WI38 (cell line): ENCODE results near the gene AKNA.

ENCODE experiments used
- H3K4me3 ChIP-seq: 2 replicates; pipeline ENCODE4 v1.5.1; 2011; ENCODE audit warnings: low read depth, mild to moderate bottlenecking, control low read depth, low read length
- TF ChIP-seq, protein P1 (sequence below): IDR thresholded peaks from 2 replicates; pipeline ENCODE4 v1.5.1; 2012; ENCODE audit warnings: low read depth, mild to moderate bottlenecking, control low read depth, low read length

The AKNA gene

DNA sequence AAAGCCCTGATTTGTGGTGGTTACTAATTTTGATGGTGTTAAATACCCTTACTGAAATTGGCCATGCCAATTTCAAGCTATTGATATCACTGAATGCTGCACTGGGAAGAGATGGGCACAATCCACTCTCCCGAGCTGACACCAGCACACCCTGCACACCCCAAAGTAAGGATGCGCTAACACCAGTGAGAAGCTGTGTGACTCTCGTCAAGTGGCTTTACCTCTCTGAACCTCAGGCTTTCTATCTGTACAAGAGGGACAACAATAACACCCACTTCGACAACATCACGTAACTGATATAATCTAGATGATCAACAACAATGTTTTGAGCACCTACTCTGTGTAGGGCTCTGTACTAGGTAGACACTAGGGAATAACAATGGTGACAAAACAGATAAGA, 8.0 kb upstream of the AKNA start:
- H3K4me3 ChIP-seq, result no peak overlapping the region
- TF ChIP-seq, protein P1, sequence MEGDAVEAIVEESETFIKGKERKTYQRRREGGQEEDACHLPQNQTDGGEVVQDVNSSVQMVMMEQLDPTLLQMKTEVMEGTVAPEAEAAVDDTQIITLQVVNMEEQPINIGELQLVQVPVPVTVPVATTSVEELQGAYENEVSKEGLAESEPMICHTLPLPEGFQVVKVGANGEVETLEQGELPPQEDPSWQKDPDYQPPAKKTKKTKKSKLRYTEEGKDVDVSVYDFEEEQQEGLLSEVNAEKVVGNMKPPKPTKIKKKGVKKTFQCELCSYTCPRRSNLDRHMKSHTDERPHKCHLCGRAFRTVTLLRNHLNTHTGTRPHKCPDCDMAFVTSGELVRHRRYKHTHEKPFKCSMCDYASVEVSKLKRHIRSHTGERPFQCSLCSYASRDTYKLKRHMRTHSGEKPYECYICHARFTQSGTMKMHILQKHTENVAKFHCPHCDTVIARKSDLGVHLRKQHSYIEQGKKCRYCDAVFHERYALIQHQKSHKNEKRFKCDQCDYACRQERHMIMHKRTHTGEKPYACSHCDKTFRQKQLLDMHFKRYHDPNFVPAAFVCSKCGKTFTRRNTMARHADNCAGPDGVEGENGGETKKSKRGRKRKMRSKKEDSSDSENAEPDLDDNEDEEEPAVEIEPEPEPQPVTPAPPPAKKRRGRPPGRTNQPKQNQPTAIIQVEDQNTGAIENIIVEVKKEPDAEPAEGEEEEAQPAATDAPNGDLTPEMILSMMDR, result no peak

DNA sequence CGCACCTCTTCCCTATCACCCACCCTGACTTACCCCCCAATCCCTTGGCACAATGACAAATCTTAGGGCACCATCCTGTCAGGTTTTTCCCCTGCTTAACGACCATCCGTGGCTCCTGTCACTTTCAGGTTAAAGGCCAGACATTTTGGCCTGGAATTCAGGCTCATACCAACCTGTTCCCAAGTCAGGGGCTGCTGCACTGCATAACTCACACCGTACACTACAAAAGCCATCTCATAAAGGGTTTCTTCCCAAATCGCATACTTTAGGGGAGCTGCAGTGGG, 7.5 kb upstream of the AKNA start:
- H3K4me3 ChIP-seq, result no peak overlapping the region
- TF ChIP-seq, protein P1, result no peak

DNA sequence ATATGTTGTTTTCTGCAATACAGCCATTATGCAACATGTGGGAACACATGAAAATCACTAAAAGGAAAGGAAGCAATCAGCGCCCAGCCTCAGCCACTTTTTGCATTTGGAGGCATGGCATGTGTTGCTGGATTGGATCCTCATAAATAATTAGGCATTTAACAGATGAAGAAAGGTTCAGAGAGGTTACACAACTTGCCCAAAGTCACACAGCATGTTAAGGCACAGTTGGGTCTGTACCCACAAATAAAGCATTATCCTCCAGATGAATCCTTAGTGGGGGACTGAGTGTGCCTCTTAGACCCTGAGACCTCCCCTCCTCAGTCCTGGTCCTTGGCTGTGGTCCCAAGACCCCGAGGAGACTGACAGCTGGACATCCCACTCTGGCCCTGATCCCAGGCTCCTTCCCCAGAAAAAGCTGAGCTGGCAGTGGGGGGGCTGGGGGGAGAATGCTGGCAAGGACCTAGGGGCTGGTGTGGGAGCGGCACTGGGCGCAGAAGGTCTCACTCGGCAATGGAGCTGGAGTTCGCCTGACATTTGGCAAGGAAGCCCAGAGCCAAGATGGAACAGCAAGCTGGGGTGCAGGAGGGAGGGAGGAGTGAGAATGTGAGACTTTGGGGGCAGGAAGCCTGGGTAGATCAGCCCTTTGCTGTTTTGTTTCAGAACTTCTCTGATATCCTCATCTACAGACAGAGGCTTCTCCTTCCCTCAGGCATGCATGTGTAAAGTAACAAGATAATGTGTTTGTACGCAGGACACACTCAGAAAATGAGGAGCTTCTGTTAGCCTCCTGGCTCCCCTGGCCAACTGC, 6.9 kb upstream of the AKNA start:
- TF ChIP-seq, protein P1, result no peak
- no peak overlapping the region for H3K4me3 ChIP-seq

DNA sequence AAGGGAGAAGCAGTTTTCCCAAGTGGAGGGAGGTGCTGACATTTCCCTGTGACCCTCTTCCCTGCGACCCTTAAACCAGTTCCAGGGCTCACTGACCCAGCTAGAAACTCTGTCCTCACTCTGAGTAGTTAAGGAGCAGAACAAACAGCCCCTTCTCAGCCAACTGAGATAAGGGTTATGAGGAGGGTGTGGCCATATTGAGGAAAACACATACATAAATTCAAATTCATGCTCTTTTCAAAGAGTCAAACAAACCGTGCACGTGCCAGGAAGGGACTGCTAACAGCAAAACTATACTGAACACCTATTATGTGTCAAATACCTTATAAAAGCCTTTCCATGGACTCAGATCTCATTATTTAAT, 4.9 kb upstream of the AKNA start:
- TF ChIP-seq, protein P1, result no peak
- no peak overlapping the region for H3K4me3 ChIP-seq

DNA sequence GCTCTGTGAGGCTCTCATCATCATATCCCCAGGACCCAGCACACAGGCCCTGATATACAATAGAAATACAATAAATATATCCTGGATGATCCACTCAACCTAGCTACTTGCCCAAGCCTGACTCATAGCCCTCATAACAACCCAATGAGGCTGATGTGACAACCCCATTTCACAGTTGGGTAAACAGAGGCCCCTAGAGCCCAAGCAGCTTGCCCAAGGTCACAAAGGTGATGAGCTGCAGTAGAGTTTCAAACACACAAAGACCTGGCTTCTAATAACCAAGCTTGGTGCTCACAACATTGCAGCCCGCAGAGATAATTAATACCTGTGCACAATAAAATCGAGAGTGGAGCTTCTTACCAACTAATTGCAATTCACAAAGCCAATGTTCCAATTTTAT, 3.2 kb upstream of the AKNA start:
- H3K4me3 ChIP-seq, result no peak overlapping the region
- TF ChIP-seq, protein P1, result no peak

DNA sequence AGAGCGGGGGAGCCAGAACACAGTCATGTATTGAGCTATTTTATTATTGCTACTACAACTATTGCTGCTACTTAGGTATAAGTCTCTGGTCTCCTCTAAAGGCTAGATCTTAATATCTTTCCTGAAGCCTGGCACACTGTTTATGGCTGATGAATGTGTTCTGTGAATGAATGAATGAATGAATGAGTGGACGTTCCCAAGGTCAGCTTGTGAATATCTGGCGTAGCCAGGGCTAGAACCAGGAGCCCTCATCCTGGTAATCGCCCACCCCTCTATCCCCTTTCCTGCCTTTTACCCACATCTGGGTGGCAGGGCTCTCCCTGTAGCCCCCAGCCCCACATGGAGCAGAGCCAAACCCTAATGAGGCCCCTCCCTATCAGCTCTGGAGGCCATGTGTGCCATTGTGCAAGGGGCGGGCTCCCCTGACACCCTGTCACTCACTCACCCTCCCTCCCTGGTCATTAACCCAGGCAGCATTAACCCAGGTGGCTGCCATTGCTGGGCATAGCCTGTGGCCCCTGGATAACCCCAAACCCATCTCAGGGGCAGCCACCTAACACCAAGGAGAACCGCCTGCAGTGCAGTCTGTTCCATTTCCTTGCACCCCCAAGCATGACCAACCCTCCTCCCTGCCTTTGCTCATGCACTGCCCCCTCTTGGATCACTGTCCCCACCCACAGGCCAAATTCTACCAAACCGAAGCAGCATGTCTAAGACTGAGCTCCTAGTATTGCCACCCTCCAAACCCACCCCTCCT, 2.0 kb upstream of the AKNA start:
- H3K4me3 ChIP-seq, result no peak overlapping the region
- TF ChIP-seq, protein P1, result no peak

DNA sequence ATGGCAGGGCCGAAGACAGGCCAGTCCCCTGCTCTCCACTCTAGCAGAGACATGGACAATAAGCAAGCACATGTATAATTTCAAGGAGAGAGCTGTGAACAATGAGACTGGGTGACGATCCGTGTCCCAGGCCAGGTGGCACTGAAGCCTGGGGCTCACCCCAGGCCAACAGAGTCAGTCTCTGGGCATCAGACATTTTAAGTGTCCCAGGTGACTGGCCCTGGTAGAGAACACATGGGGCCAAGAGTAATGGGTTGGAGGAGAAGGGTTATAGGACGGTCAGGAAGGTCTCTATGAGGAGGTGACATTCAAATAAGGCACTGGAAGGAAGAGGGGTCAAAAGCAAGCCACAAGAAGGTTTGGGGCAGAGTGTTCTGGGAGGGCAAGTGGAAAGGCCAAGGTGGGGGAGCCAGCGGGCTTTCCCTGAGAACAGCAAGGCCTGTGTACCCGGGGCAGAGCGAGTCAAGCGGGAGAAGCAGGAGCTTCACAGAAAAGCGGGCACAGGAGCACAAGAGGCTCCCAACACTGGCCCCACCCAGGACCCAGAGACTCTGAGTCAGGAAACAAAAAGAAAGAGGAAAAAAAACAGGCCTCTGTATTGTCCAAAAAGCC, 1.1 kb upstream of the AKNA start:
- TF ChIP-seq, protein P1, result no peak
- no peak overlapping the region for H3K4me3 ChIP-seq
